C1 segment of cervical spinal cord (tissue), 14 donors: Measurements from ENCODE around the gene C22orf15.
A peak's percentile ranks its signal among the peaks of the same experiment; 100 is the strongest.

ENCODE experiments used
- DNase-seq, 14 donors: peaks; one replicate each; lab custom pipeline; 2025; lab: John Stamatoyannopoulos, UW

C22orf15 gene, protein sequence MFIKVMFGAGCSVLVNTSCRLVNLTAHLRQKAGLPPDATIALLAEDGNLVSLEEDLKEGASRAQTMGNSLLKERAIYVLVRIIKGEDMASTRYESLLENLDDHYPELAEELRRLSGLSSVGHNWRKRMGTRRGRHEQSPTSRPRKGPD

DNA sequence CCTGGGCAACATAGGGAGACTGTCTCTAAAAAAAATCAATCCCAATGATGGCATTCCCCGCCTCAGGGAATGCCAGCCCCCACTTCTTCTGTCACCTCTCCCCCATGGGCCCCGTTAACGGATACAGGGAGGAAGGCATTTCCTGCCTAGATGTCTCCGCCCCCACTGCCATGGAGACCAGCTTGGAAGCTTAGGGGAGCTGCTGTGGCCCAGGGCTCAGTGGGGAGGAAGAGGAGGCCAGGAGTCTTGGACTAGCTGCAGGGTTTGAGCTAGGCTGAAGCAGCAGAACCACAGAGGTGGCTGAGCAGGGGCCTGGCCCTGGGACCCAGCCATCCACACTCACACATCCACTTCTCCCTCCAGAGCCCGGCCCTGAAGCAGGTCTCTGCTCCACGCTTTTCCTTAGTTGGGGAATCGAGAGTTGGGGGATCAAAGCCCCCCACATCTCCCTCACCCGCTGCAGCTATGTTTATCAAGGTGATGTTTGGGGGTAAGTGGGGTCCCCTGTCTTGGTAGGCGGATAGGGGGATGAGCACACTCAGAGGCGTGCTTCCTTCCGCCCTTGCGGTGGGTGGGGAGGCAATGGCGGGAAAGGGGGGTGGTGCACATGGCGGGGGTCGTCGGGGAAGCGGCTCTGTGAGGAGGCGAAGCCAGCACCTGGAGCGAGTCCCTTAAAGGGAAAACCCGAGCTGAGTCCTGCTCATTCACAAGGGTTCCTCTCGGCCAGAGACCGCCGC, at the start of gene C22orf15:
C22orf15 (plus strand) TSS at position 149 of the 737 bp plus-strand sequence; CDS start at position 466, 317 bp downstream.
- no peak for DNase-seq

DNA sequence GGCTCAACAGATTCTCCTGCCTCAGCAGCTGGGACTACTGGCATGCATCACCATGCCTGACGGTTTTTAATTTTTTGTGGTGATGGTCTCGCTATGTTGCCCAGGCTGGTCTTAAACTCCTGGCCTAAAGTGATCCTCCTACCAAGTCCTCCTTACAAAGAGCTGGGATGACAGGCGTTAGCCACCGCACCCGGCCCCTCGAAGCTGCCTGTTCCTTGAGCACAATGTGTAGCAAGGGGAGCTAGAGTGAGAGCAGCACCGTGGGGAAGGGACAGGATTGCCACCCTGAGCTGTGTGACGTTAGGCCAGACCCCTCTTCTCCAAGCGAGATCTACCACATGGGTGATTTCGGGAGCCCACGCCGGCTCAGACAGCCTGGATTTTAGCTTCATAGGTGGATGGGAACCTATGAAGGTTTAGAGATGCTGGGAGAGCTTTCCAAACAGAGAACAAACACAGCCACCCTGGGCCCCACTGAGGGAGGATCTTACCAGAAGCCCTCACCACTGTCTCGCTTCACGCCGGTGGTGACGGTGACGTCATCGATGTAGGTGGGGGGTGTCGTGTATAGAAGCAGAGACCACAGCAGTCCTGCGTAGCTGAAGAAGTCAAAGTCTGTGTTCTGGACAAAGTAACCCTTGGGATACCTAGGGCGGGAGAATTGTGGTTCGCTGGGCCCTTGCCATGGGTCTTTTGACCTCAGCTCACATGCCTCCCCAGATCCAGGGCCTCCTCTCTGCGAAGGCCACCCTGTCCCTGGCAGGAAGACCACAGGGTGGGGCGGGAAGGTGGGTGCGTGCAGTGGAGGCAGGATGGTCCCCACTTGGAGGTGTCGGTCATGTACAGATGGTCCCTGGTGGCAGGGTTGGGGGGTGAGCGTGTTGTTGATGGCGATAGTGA, 48.8 kb upstream of the C22orf15 start:
- no peak for DNase-seq

DNA sequence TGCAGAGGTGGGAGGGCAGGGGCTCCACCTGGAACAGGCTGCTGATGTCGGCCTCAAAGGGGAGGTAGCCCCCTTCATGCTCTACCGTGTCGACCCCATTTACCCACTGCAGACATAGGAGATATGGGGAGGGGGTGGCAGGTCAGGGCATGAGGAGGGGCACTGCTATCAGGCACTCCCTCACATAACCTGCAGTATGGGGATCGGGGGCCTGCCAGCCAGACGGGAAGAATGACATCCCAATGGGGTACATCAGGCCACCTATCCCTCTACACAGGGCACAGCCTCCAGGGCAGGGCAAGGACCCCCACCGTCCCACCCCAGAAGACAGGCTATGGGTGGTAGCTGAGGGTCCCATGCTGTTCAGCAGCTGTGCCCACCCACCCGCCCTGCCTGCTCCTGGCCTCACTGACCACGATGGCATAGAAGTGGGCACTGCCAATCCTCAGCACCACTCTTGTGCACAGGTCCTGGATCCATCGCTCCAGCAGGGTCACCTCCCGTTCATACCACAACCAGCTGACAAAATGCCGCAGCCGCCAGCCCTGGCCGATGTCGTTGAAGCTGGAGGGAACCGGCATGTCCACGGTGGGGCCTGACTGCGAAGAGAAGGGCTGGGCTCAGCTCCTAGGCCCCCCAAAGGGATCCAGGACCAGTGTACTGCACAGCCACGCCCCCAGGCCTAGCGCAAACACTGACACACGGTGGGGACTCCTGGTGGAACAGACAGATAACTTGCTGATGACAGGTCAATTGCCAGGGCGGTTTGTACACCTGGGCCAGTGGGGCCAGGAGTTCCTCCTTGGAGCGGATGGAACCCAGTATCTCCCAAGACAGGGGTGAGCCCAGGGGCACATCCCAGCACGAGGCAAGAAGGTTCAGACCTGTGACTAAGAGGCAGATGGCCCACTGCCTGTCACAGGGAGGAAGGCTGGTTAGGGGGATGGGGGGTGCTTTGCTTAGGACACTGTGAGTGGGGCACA, 47.9 kb upstream of the C22orf15 start:
- DNase-seq = no peak

DNA sequence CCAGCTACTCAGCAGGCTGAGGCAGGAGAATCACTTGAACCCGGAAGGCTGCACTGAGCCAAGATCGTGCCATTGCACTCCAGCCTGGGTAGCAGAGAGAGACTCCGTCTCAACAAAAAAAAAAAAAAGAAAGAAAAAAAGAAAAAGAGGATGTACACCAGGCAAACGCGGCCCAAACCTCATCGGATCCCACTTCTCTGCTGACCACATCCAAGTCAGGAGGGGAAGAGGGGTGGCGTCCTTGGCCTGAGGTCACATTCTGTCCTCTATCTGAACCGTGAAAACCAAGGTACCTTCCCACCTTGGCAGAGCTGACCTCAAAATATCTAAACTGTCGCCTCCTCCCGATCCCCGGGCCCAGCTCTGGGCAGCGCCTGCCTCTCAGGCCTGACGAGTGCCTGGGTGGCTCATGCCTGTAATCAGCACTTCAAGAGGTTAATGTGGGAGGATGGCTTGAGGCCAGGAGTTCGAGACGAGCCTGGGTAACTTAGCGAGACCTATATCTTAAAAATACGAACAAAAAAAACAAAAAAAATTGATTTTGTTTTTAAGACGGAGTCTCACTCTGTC, 46.9 kb upstream of the C22orf15 start:
- peak in 1 of 14 donors; percentile 7 for DNase-seq

DNA sequence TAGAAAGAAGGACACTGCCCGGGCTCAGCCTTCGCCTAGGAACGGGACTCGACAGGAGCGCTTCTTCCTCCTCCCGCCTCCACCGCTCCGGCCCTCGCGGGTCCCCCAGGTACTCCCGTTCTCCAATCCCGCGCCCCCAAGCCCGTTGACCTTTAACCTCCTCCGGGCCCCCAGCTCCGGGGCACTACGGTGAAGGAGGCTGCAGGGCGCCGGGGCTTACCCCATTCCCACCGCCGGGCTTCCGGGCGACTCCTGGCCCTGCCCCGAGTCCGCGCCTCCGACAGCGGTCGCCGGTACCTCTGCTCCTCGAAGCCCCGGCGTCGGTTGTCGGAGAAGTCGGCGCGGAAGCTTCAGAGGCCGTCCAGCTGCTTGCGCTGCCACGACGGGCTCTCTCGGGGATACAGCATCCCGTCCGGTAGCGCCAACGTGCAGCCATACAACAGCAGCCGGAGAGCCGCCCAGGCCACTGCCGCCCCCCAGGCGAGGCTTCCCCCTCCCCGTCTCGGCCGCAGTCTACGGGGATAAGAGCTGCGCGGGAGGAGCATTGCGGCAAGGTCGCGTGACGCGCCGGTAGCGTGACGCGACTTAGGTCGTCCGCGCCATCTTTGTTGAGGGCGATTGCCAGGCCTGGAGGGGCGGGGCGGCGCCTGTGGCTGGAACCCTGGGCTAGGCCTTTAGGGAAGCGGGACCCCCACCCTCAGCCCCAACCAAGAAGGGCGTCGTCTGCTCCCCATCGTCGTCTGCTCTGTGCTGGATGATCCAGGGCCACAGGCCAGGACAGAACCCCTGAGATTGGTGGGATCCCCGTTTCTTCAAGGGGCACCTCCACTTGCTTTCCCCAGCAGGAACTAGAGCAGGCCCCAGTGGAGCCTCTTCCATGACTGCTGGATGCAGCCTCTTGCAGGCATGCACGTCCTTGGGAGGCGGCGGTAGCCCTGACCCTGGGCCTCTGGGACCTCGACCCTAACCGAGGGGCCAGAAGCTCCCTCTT, 45.7 kb upstream of the C22orf15 start:
- DNase-seq = peak; percentile 7 to 85 (median 72)

DNA sequence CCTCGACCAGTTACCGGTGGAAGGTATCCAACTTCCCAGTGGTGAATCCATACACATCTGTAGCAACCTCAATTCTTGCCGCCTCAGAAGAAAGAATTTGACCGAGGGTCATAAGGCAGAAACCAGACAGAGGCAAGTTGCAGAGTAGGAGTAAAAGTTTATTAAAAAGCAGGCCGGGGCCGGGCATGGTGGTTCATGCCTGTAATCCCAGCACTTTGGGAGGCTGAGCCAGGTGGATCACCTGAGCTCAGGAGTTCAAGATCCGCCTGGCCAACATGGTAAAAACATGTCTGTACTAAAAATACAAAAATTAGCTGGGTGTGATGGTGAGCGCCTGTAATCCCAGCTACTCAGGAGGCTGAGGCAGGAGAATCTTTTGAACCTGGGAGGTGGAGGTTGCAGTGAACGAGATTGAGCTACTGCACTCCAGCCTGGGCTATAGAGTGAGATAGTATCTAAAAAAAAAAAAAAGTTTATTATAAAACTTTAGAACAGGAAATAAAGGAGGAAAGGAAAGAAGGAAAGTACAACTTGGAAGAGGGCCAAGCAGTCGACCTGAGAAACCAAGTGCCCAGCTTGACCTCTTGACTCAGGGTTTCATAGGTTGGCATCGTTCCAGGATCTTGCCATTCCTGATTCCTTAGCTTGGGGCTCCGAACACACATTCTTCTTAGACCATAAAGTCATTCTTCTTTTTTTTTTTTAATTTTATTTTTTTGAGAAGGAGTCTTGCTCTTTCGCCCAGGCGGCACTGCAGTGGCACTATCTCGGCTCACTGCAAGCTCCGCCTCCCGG, 44.2 kb upstream of the C22orf15 start:
- DNase-seq = no peak

GRCh38 chr22:23720855-23721254, 41.9 kb upstream of the C22orf15 start:
- no peak for DNase-seq

DNA sequence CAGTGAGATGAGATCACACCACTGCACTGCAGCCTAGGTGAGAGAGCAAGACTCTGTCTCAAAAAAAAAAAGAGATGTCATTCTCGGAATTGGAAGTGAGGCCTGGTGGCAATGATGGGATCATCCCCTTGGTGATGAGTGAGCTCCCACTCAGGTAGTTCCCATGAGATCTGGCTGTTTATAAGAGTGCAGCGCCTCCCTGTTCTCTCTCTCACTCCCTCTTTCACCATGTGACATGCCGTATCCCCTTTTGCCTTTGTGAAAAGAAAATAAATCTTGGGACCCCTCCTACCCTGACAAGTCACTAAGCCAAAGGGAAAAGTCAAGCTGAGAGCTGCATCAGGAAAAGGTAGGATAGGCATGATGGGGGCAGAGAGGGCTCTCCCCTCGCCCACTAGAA, 40.6 kb upstream of the C22orf15 start:
- DNase-seq = no peak

GRCh38 chr22:23722724-23723123, 40.1 kb upstream of the C22orf15 start:
- DNase-seq = no peak

DNA sequence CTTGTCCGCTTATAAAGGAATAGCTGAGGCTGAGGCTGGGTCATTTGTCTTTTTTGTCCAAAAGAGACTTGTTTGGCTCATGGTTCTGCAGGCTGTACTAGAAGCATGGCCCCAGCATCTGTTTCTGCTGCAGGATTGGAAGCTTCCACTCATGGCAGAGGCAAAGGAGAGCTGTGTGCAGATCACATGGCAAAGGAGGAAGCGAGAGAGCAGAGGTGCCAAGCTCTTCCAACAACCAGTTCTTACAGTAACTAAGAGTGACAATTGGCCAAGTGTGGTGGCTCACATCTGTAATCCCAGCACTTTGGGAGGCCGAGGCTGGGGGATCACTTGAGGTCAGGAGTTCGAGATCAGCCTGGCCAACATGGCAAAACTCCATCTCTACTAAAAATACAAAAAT, 34.7 kb upstream of the C22orf15 start:
- peak in 1 of 14 donors; percentile 7 for DNase-seq

GRCh38 chr22:23737696-23738095, 25.1 kb upstream of the C22orf15 start:
- no peak for DNase-seq

DNA sequence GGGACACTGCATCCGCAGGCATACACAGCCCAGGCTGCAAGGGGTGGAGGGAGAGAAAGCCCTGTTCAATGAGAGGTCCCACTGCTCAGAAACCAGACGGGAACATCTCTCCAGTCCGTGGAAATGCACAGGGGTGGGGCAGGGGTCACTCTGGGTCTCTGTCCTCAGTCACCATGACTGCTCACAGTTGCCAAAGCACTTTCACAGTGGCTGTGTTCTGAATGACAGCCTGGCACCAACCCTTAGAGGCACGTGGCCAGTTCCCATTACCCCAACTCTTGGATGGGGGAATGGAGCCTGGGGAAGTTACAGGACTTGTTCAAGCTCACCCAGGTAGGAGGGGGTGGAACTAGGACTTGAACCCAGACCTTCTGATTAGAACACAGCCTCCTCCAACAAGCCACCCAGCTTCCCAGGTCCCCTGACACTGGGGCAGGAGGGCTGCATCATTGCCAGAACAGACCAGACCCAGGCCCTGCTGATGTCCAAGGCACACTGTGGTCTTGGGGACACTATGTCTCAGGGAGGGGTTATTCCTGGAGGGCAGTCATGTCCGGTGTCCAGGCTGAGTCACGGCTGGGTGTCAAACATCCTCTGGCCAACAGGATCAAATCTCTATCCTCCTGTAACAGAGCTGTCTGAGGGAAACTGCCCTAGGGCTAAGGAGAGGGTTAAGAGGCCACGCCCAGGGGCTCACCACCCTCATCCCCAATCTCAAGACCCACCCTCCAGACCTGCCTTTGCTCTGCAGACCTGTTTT, 20.1 kb upstream of the C22orf15 start:
- DNase-seq = peak in 1 of 14 donors; percentile 61

DNA sequence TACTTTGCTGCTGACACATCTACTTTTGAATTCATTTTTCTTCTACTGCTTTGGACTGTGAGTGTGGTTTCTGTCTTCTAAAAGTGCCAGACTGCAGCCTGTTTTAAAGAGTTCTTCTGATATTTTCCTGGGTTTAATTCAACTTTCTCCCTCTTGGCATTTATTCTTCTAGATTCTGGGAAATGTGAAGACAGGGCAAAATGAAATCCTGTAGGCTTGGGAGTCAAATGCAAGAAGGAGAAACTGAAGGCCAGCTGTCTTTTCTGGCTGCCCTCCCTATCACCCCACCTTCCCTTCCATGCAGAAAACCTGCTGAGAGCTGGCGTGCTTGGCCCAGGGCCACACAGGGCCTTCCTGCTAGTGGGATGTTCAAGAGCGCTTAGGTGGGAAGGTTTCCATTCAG, 19.5 kb upstream of the C22orf15 start:
- peak in 1 of 14 donors; percentile 56 for DNase-seq

DNA sequence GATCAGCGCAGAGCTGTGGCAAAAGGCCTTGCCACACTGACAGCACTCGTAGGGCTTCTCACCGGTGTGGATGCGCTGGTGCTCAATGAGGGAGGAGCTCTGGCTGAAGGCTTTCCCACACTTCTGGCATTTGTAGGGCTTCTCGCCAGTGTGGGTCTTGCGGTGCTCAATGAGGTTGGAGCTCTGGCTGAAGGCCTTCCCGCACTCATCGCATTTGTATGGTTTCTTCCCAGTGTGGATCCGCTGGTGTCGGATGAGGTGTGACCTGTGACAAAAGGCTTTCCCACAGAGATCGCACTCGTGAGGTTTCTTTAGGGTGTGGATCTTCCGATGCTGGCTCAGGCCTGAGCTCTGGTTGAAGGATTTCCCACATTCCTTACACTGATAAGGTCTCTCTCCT, 18.8 kb upstream of the C22orf15 start:
- no peak for DNase-seq

DNA sequence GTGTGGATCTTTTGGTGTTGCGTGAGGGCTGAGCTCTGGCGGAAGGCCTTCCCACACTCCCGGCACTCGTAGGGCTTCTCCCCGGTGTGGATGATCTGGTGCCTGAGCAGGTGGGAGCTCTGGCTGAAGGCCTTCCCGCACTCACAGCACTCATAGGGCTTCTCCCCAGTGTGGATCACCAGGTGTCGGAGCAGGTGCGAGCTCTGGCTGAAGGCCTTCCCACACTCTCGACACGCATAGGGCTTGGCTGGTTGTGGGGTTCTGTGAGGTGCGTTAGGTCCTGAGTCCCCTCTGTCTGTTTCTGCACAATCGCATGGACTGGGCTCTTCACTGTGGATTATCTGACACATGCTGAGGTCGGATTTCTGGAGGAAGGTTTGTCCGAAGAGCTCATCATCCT, 18.3 kb upstream of the C22orf15 start:
- DNase-seq = no peak

GRCh38 chr22:23745791-23746190, 17.0 kb upstream of the C22orf15 start:
- no peak for DNase-seq

DNA sequence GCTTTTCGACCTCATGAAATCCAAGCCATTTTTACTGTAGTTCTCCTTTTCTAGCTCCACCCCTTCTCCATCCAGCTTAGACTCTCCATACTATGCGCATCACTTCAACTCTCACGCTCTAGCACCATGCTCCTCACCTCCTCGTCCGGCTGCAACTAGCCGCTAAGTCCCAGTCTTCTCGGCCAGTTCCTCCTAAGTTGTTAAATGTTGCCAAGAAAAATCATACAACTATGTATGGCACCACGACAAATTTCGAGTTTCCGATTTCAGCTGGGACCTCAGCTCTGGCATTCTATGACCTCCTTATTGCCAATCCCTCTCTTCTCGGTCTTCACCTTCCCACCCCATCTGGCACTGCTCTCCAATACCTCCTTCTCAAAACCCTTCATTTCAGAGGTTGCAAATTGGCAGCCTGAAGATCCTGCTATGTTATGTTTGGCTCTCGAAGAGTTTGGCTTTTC, 12.9 kb upstream of the C22orf15 start:
- DNase-seq = no peak

DNA sequence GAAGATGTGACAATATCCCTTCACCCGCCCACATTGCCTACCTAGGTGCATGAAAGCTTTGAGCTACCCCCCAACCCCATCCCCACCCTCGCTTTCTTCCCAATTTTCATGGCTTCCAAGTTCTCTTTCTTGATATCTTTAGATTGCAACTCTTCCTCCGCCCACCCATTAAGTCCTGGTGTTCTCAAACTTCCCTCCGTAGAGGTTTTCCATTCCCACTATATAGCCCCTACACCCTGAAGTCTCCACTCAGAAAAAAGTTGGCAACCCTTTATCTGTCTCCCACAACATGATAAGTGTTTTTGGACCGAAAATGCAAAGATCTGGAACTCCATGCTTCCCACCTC, 12.4 kb upstream of the C22orf15 start:
- no peak for DNase-seq
